CD4-positive, alpha-beta T cell treated with Interleukin-6 for 4 hours (primary cell): ENCODE data around the gene SOAT2.
"Not testable (repeated sequence)": the region's sequence is repeated elsewhere in the genome, so short reads cannot be mapped to it uniquely, and the experiment has no call there.

Experiments
- DNase-seq: peaks from one replicate; pipeline ENCODE4 v3.0.0-alpha.2; 2020; ENCODE audit warnings: mixed read lengths

SOAT2 gene

DNA sequence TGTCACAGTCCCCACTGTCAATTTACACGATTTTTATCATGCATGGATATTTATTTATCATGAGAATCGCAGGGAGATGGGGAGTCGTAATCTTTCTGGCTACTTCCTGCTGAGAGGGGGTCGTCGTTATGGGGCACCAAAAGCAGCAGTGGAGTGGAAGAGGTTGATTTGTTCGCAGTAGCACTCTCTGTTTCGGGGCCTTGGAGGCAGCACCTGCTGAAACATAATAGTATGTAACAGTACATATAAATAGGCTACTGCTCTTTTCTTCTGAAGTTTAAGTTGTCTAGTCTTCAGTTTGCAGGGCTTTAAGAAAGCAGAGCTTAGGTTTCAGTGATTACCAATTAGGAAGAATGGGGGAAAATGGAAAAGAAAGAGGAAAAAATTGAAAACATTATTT is 3.8 kb downstream of the SOAT2 start:
- DNase-seq: no peak

DNA sequence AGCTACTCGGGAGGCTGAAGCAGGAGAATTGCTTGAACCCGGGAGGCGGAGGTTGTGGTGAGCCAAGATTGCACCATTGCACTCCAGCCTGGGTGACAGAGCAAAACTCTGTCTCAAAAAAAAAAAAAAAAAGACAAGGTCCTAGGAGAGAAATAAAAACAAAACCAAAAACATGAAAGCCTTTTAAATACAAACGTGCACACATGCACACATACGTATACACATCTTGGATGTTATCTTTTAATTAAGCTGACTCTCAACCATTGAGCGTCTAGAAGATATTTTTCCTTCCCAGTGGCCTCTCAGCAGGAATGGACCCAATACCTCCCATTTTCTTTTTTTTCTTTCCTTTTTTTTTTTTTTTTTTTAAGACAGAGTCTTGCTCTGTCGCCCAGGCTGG is 9.1 kb downstream of the SOAT2 start:
- DNase-seq: not testable (repeated sequence)

- no peak for DNase-seq
Observed at GRCh38 chr12:53113136-53113705, 9.9 kb downstream of the SOAT2 start.

DNA sequence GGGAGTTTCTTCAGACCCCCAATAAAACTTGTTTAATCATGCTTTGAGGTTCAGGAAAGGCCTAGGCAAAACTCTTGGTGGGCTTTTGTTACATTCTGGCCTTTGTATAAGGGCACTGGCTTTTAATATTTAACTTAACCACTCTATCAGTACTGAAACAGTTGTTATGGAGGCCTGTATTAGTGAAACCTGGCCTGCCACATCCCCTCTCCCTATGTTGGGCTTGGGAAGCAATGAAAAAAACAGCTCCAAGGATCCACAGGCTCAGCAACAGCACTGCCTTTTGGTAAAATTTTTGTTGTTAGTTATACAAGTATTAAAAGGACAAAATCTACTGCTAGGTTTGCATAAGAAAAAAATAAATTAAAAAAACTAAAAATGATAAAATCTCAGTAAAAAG is 10.7 kb downstream of the SOAT2 start:
- no peak for DNase-seq

DNA sequence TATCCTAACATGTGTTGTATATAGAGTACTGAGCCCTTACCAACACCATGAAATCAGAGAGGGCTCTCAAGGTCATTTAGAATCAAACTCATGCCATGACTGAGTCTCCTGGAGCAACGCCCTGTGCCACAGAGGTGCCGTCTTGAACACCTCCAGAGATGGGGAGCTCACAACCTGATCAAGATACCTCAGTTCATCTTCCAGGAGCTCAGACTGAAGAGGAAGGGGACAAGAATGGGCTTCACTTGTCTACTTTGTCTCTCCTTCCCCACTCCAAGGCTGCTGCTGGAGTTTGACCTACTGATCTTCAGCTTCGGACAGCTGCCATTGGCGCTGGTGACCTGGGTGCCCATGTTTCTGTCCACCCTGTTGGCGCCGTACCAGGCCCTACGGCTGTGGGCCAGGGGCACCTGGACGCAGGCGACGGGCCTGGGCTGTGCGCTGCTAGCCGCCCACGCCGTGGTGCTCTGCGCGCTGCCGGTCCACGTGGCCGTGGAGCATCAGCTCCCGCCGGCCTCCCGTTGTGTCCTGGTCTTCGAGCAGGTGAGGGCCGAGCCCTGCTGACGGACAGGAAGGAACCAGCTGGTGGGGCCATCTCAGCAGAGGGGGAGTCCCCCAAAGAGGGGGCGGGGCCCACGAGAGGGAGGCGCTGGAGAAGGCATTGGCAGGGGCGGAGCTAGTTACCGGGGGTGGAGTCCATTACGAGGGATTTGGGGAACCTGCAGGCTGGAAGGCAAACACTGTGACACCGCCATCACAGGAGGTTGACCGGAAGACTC is 12.0 kb downstream of the SOAT2 start:
- no peak for DNase-seq

DNA sequence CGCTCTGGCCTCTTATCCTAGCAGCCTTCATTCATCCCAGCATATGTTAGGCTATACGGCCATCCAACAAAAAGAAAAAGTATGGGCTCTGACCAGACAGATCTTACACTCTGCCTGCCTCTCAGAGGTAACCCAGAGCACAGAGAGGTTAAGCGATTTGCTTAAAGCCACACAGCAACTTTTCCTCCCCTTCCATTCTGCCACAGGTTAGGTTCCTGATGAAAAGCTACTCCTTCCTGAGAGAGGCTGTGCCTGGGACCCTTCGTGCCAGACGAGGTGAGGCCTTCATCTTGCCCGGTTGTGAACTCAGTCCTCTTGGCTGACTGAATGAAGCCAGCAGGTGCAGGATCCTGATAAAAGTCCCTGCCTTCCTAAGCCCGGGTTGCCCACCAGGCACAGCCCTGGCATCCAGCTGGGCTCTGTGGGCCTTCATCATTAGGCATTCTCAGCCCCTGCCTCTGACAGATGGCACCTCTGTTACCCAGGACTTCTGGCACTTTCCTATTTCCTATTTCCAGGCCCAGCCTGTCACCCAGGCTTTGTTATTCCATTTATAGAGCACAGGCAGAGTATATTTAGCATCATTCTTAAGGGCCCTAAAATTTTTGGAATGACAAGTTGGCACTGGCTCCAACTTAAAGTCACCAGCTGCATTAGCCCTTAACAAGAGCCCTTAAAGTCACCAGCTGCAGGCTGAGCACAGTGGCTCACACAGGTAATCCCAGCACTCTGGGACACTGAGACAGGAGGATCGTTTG is 12.8 kb downstream of the SOAT2 start:
- DNase-seq: no peak

DNA sequence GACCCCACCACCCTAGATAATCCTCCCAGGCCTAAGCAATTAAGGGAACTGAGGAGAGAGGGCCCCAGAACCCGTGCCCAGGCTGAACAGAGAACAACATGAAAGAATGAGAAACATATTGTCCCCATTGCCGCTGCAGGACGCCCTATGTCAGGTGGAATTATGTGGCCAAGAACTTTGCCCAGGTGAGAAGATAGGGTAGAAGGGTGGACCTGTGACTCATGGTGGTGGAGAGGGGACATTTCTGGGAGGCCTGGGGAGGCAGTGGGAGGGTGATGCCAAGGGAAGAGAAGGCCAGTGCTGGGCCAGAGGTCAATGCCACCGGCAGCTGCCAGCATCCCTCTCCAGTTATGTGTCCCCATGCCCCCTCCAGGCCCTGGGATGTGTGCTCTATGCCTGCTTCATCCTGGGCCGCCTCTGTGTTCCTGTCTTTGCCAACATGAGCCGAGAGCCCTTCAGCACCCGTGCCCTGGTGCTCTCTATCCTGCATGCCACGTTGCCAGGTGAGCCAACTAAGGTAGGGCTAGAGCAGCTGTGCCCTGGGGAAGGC is 15.5 kb downstream of the SOAT2 start:
- no peak for DNase-seq

DNA sequence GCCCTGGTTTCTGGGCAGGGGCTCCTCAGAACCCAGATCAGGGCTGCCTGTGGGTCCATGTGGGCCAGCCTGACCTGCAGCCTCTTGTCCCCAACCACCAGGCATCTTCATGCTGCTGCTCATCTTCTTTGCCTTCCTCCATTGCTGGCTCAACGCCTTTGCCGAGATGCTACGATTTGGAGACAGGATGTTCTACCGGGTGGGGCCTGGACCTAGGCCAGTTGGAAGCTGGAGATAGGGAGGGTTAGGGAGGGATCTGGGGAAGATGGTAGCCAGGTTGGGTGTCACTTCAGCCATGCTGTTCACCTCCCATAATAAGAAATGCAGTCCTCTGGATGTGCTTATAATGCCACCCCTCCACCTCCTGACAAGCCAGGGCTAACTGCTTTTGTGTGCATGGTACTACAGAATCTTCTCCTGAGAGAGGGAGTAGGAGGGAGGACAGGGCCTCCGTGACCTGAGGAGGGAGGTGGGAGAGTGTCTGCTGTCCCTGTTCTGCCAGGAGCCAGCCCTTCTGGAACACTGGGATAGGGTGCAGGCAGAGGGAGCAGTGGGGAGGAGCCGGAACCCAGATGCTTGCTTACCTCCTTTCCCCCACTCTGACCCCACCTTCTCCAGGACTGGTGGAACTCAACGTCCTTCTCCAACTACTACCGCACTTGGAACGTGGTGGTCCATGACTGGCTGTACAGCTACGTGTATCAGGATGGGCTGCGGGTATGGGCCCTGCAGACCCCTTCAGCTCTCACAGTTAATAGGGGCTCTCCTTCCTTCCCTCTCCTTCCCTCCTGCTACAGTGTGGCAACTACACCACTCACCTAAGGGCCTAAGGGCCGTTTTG is 17.6 kb downstream of the SOAT2 start:
- DNase-seq: no peak

- no peak for DNase-seq
Observed at GRCh38 chr12:53122961-53123468, 19.7 kb downstream of the SOAT2 start.

DNA sequence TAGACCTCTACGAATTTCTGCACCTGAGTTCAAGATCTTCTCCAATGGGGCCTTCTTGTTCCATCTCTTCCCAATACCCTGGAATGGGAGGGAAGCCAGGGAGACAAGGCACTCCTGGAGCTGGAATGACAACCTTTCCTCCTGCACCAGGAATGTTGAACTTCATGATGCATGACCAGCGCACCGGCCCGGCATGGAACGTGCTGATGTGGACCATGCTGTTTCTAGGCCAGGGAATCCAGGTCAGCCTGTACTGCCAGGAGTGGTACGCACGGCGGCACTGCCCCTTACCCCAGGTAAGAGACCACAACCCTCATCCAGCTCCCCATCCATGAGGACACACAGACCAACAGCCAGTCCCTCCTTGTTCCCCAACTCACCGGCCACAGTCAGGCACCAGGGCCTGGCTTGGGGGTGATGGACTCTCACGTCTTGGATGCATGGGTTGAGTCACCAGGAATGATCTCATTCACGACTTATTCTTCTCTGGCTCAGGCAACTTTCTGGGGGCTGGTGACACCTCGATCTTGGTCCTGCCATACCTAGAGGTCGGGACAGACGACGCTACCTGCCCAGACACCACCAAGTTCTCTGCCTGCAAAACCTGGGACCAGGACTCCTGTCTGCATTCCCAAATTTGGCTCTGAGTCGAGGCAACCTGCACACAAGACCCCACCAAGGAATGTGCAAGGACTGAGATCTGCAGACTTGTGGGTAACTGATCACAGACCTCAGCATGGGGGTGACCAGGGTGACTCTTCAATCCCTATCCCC is 20.5 kb downstream of the SOAT2 start:
- DNase-seq: no peak

DNA sequence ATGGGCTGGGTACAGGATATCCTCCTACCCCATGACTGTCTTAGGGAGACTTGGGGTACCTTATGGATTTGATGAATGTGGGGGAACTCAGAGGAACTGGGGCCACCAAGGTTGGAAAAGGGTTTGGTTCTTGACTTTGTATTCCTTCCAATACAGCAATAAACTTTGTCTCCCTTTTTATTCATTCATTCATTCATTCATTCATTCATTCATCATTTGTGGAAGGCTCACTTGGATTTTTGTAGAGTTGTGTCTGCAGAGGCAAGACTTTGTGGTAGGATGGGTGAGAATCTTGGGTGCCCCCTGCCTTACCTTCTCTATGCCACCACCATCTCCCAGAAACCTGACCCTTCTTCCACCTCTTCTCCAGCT is 21.1 kb downstream of the SOAT2 start:
- no peak for DNase-seq

- no peak for DNase-seq
Observed at GRCh38 chr12:53127169-53127568, 23.9 kb downstream of the SOAT2 start.

GRCh38 chr12:53128780-53129569 is 25.7 kb downstream of the SOAT2 start:
- no peak for DNase-seq

DNA sequence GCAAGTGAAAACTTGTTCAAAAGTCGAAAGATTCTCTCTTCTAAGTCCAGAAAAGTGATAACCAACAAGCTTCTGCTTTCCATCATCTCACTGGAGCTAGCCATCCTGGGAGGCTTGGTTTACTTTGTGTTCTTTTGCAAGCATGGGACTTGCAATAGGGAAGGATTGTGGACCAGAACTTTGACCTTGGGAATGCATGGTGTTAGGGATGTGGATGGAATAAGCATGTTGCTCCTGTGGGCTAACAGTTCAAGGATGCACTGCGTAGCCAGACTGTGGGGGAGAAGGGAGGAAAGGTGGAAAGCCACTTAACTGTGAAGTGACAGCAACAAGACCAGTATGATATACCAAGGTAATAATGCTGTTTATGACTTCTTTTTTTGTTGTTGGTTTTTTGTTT is 28.6 kb downstream of the SOAT2 start:
- no peak for DNase-seq

DNA sequence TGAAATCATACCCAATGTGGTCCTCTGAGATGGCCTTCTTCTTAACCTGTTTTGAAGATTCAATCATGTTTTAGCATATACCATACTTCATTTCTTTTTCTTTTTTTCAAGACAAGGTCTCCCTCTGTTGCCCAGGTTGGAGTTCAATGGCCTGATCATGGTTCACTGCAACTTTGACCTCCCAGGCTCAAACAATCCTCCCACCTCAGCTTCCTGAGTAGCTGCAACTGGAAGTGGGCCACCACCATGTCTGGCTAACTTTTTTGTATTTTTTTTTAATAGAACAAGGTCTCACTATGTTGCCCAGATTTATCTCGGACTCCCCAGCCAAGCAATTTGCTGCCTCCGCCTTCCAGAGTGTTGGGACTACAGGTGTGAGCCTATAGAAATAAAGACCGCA is 30.4 kb downstream of the SOAT2 start:
- DNase-seq: no peak

GRCh38 chr12:53143355-53143754 is 40.1 kb downstream of the SOAT2 start:
- DNase-seq: no peak

GRCh38 chr12:53145383-53146260 is 42.3 kb downstream of the SOAT2 start:
- DNase-seq: no peak

DNA sequence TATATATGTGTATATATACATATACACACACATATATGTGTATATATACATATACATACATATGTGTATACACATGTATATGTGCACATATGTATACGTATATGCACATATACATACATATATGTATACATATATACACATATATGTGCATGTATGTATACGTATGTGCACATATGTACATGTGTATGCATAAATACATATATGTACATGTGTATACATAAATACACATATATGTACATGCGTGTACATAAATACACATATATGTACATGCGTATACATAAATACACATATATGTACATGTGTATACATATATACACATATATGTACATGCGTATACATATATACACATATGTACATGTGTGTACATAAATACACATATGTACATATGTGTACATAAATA is 43.9 kb downstream of the SOAT2 start:
- DNase-seq: no peak

DNA sequence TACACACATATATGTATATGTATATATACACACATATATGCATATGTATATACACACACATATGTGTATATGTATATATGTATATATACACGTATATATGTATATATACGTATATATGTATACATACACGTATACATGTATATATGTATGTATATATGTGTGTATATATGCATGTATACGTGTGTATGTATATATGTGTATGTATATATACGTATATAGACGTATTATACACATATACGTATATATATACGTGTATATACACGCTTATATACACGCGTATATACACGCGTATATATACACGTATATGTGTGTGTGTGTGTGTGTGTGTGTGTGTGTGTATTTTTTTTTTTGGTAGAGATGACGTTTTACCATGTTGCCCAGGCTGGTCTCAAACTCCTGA is 44.4 kb downstream of the SOAT2 start:
- DNase-seq: no peak

GRCh38 chr12:53151039-53151438 is 47.8 kb downstream of the SOAT2 start:
- DNase-seq: no peak
